ENCODE results near the gene PSMD3. TPM values are rescaled to one million over a fixed set of nuclear protein-coding genes. Genes with fewer than 3 reads are reported as not detected.

PSMD3 gene
- total RNA-seq, 1 donor from 2014 or later: 94.2 TPM

DNA sequence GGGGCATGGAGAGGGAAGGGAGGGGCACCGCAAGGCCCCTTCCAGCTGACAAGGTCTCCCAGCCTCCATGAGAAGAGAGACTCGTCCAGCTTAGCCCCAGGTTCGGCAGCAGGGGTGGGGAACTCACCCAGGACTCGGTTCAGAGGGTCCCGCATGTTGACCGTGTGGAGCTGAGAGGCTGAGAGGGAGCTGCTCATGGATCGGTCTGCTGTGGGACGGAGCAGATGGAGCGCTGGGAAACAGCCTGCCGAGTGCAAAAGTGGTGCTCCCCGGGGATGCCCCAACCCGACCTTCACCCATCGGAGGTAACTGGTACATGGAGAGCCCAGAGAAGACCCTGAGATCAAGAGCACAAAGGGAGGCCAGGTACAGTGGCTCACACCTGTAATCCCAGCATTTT, 39.5 kb downstream of the PSMD3 start:
- no peak for DNase-seq (ENCODE audit: low spot score)

DNA sequence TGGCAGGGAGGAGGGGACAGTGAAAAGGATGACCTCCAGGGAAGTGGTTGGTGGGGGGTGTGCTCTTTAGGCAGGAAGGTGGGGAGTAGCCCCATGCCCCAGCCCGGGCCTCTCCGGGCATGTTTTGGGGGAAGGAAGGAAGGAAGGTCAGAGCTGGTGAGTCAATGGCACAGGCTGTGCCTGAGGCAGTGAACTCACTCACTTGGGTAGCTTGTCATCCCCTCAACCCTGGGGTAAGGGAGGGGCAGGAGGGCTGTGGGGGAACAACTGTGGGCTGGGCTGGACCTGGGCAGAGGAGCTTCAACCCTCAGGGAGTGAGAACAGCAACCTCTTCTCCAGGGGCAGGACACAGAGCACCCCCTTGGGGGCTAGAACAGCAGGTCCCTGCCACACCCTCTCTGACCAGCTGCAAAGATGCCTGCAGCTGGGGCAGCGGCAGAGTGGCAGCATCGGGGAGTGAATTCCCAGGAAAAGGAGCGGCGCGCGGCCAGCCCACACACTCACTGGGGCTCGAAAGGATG, 40.9 kb downstream of the PSMD3 start:
- no peak for DNase-seq (ENCODE audit: low spot score)

DNA sequence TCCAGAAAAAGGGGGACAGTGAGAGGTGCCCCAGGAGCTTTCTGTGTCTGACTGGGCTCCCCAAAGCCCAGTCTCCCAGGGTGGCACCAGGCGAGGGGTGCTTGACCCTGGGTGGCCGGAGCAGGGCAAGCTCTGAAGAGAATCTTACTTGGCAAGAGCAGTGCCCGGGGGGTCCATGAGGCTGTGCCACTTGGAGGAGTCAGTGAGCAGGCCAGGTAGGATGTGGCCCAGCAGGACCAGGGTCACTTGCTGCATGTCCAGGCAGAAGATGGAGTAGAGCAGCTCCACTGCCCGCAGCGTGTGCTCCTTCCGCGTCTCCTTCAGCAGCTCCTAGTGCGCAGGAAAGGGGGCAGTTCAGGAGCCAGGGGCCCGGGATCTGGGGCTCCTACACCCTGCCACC, 41.9 kb downstream of the PSMD3 start:
- DNase-seq (ENCODE audit: low spot score): no peak

DNA sequence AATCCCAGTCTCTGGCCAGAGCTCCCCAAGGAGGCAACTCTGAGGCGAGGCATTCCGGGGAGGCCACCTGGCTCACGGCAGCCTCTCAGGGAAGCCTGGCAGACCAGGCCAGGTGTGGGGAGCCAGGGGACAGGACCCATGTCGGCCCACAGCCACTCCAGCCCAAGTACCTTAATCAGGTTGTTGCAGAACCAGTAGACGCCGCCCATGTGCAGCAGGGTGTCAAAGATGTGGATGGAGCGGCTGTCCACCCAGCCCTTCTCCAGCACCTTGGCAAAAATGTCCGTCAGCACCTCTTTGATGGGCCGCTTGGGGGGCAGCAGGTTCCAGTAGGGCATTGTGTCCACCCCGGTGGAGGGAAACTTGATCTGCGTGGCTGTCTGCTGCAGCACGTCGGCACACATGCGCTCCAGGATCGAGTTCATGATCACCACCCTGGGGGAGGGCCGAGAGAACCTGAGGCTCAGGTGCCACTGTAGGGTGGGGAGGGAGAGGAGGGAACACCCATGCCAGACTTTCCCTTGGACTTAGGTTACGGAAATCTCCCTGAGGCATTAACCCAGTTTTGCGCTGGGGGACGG, 42.4 kb downstream of the PSMD3 start:
- DNase-seq (ENCODE audit: low spot score): no peak

DNA sequence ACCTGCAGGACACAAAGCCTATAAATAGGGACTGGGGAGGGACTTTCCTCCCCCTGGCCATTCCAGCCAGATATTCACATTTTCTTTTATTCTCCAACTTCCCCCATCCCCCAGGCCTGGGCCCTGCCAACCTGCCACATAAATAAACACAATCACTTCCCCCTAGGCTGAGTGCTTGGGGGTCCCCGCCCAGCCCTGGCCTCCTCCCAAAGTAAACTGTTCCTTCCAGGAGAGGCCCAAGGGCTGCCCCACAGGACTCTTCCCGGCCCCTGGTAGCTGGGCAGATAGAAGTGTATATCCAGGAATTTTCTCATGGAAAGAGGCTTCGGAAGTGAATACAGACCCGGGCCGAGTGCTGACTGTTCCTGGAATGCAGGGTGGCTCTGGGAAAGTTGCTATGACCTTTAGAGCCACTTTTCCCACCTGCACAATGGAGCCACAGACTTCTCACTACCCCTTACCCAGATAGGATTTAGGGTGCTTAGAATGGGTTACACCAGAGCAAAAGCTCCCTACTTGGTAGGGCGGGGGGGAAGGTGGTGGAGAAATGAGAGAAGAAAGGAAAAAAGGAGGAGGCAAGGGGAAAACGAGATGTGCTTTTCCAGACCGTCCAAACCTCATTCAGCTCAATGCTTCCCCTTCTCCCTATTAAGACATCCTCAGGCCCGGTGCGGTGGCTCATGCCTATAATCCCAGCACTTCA, 43.1 kb downstream of the PSMD3 start:
- DNase-seq (ENCODE audit: low spot score): no peak

DNA sequence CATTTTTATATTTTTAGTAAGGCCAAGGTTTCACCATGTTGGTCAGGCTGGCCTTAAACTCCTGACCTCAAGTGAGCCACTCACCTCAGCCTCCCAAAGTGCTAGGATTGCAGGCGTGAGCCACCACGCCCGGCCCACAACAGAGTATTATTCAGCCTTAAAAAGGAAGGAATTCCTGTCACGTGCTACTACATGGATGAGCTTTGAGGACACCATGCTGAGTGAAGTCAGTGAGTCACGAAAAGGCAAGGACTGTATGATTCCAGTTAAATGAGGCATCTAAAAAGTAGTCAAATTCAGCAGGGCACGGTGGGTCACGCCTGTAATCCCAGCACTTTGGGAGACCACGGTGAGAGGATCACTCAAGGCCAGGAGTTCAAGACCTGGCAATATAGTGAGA, 44.3 kb downstream of the PSMD3 start:
- no peak for DNase-seq (ENCODE audit: low spot score)

DNA sequence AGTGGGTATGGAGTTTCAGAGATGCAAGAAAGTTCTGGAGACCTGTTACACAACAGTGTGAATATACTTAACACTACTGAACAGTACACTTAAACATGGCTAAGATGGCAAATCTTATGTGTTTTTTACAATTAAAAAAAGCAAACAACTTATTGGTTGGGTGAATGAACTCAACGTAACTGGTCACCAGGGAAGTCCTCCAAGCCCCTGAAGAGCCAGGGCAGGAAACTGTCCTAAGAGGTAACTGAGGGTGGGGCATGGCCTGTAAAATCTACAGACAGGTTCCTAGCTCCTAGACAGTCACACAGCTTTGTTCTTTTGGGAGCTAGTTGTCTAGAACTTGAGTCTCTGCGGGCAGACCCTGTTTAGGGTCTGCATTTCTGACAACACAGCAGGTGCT, 45.0 kb downstream of the PSMD3 start:
- no peak for DNase-seq (ENCODE audit: low spot score)

DNA sequence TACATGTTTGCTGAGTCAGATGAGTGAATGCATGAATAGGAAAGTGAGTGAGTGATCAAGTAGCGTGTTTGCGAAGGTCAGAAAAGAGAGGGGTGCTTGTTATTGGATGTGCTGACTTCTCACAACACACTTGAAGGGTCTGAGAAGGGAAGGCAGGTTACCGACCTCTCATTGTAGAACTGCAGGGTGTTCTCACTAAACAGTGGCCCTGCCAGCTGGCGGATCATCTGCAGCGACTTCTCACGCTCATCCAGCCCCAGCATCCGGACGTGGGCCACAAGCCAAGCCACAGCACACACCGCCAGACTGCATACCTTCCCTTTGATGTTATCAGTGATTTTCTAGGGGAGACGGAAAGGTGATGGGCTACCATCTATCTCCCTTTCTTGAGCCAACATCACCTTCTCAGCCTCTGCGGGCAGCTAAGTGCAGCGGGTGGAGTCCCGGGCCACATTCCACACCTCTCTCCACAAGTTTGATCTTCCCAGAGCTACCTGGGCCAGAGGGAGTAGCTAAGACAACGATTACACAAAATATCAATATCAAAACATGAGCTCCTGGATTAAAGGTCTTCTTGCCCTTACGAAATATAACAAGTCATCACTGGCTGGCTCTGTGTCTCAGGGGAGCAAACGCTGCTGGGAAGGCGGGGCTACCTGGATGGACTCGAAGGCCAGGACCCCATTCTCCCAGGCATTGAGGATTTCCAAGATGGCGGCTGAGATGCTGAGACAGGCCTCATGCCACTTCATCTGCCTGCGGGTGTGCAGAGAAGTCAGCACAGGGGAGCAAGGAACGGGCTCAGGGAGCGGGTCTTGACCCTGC, 45.6 kb downstream of the PSMD3 start:
- DNase-seq (ENCODE audit: low spot score): no peak

DNA sequence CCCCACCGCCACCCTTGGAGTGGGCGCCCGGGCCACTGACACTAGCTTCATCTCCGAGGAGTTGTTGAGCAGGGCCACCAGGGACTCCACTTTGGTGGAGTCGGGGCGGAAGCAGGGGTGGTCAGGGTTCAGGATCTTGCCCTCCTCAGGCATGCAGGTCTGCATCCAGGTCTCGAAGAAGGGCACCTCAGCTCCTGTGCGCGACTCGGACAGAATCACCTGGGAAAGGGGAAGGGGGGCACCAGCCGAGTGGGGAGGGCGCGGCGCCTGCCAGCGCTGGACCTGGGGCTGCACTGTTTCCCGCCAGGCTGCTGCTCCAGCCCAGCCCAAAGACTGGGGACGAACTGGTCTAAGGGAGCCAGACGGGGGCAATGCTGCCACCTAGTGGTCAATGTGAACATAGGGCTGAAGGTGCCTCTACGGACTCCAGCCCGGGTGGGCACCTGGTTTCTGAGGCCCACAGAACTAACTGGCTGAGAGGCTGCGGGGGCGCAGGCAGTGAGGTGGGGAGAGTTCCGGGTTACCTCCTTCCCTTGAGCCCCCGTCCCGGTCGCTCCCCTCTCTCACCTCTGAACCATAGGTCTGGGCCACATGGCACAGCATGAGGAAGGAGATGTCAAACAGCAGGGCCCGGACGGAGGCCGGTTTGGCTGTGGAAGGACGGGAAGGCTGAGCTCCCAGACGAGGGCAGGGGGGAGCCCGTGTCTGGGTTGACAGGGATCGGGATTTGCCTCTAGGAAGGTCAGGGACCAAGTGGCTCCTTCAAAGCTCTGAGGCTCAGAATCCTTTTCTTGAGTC, 46.4 kb downstream of the PSMD3 start:
- DNase-seq (ENCODE audit: low spot score): no peak

DNA sequence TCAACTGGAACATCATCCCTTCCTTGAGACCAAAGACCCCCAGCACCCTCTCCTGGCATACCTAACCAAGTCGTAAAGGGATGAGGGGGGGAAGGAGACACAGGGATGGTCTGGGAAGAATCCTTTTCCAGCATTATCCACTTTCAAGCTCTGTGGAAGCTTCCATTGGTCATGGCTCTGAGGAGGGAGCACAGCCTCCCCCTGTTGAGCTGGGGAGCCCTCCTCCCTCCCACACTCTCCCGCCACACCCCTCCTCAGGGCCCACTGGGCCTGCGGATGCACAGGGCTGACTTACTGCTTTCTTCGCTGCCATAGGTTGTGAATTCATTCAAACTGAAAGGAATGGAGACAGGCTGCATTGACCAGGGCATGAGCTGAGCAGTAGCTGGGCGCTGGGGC, 47.0 kb downstream of the PSMD3 start:
- DNase-seq (ENCODE audit: low spot score): no peak

DNA sequence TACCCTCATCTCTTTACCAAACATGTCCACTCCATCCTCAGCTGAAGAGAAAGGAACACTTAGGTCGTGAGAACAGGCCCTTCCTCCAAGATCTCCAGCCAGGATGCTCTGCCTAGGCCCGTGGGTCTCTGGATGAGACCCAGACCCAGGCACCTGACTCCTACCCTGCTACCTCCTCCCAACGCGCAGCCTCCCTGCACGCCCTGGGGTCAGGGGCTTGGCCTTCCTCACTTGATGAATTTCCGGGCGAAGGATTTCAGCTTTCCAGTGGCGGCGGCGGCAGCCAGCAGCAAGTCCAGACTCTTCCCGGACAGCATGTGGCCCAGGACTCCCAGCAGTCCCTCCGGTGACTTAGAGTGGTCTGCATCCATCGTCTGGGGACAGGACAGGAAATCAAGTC, 48.0 kb downstream of the PSMD3 start:
- no peak for DNase-seq (ENCODE audit: low spot score)

DNA sequence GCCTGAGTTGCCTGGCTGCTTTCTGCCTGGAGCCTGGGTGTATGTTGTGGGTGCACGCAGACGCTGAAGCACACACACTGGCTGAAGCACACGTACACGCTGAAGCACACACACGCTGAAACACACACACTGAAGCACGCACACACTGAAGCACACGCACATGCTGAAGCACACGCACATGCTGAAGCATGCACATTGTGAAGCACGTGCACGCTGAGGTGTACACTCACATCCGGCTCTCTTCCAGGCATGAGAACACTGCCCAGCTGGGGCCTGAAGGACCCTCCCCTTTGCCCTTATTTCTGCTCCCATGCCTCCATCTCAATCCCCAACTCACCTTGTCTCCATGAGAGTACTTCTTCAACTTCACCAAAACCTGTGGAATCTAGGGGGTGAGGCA, 51.1 kb downstream of the PSMD3 start:
- DNase-seq (ENCODE audit: low spot score): no peak

DNA sequence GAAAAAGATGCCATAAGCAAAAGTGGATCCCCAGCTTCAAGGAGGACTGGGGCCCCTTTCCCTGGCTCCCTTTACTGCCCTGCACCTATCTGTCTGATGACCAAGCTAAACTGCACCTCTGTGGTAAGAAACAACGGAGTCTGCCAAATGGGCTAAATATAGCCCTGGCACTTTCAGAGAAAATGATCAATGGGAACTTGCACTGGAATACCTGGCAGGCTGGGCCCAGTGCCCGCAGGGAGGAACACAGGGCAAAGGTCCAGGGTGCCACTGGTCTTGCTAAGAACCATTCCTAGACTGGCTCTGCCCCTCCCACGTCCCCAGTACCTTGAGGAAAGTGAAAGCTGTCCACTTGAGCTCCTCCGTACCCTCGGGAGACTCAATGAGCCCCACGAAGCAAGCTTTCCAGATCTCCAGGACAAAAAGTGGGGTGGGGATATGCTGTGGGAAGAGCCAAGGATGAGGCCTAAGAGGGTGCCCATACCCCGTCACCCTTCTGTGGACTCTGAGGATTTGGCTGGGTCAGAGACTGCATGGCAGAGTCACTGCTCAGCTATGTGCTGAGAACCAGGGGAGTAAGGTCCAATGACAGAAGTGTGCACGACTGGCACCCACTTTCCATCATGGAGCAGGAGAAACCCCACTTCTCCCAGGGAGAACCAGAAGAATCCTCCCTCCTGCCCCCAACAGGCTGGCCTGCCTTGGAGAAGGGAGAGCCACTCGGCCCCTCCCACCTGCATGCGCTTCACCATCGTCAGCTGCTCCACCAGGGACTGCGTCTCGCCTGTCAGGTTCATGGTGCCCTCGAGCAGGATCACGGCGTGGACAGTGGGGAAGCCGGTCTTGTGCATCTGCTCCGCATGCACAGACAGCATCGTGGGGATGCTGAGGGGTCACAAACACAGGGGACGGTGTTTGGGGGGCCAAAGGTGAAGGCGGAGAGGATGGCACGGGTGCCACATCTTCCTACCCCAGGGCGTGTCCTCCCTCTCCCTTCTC, 52.0 kb downstream of the PSMD3 start:
- DNase-seq (ENCODE audit: low spot score): no peak

DNA sequence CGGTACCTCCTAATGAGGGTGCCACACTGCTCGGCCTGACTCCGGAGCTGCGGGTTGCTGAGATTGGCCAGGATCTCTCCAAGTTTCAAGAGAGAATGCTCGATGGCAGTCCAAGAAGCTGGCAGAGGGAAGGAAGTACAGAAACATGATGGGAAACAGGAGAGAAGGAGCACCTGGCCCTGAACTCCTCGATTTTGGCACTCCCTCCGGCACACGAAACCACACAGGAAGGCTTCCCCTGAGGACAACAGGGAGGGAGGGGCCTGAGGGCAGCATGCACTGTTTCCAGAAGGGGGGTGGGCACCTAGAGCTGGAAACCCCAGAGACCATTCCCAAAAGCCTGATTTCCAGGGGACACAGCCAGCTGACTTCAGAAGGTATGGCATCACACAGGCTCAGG, 52.7 kb downstream of the PSMD3 start:
- no peak for DNase-seq (ENCODE audit: low spot score)

DNA sequence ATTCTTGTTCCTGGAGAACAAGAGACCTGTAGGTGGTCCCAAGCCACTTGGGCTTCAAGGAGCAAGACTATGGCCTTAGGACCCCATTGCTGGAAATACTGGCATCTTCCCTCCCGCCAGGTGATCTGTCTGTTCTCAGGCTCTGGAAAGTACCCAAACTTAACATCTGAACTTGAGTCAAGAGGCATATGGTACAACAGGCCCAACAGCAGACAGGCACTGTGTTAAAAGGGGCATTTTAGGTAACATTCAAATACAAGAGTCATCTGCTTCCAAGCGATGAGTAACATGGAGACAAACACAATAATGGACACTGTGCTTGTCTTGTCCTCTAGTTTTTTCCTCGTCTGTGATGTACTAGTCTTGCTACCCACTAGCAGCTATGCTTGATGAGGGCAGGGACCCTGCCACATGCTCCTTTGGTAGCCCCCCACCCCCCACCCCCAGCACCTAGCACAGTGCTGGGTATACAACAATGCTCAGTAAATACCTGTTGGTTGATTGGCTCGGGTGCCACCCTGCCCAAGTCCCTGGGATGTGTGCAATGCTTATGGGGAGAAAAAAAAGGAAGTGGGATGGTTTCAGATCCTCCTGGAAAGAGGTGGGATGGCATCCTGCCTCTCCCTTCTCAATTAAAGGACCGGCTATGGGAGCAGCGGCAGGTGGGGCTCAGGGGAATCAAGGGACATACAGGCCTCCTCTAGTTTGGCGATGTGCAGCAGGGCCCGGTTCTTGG, 54.0 kb downstream of the PSMD3 start:
- no peak for DNase-seq (ENCODE audit: low spot score)

DNA sequence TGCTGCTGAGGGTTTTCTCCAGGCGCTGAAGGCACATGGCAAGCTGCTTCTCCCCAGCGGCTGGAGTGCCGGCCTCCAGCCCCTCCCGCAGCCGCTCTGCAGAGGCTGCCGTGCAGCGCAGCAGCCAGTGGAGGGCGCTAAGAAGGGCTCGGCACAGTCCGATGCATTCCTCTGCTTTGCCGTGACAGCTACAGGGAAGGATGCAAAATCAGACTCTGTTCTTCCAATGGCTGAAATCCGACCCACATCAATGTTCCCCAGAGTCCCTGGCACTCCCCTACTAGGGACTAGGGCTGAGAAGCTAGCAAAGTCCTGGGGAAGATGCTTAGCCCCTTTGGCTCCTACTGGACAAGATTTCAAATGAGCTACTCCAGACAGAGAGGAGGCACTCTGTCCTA, 54.6 kb downstream of the PSMD3 start:
- no peak for DNase-seq (ENCODE audit: low spot score)

DNA sequence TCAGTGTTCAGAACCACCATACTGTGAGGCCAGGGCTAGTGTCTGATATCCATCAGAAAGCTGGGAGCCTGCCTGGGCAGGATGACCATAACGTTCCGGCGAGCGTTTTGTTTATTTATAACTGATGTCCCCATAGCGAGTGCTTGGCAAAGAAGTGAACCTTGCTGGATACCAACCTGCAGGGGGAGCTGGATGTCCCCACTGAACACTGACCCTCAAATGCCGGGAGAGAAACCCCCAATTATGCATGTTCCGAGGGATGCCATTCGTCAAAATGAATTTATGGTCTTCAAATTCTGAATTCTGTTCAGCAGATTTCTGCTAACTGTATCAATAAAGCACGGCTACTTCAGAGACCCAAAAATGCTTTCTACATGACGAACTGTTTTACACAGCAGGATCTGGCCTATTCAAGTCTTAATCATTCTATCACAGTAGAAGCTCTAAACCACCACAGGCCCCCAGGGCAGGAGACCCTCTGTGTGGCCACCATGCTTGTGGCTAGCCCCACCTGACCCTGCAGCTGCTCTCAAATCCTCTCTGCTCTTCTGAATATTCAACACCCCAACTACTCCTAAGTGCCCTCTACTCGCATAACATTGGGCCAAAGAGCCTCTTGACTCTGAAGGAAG, 58.4 kb downstream of the PSMD3 start:
- no peak for DNase-seq (ENCODE audit: low spot score)

DNA sequence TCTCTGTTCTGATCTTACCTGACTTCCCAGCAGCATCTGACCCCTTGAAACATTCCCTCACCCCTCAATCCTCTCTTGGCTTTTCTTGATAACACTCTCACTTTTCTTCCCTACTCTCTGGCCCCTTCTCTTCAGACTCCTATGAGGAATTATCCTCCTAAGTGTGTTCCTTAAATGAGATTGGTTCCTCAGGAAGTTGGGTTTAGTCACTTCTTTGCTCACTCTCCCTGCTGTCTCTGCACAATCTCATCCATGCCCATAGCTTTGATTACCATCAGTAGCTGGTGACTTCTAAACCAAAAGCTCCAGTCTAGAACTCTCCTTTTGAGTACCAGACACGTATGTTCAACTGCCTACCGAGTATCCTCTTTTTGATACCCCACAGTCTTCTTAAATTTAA, 60.6 kb downstream of the PSMD3 start:
- DNase-seq (ENCODE audit: low spot score): no peak
